ENCODE measurements around the gene IFNA17.
"Not testable (repeated sequence)": the region's sequence is repeated elsewhere in the genome, so short reads cannot be mapped to it uniquely, and the experiment has no call there.

IFNA17 gene

GRCh38 chr9:21252721-21253547 lies 24.9 kb upstream of the IFNA17 start:
- TF ChIP-seq CTCF (IDR thresholded peaks at IDR 0.05; ENCODE audit: borderline replicate concordance, control extremely low read depth, extremely low read depth, insufficient read depth, missing control alignments), result peak; percentile 25
- DNase-seq (ENCODE audit: low spot score), result peak; percentile 22
- in situ Hi-C loops (cut with MboI; ENCODE audit: low sequenced_read_pairs, unreplicated experiment), result no loop called here

GRCh38 chr9:21251638-21252037 lies 23.6 kb upstream of the IFNA17 start:
- DNase-seq (ENCODE audit: low spot score), result no peak
- in situ Hi-C loops (cut with MboI; ENCODE audit: low sequenced_read_pairs, unreplicated experiment), result no loop called here
- no peak for TF ChIP-seq CTCF (IDR thresholded peaks at IDR 0.05; ENCODE audit: borderline replicate concordance, control extremely low read depth, extremely low read depth, insufficient read depth, missing control alignments)

GRCh38 chr9:21251190-21251589 lies 23.2 kb upstream of the IFNA17 start:
- TF ChIP-seq CTCF (IDR thresholded peaks at IDR 0.05; ENCODE audit: borderline replicate concordance, control extremely low read depth, extremely low read depth, insufficient read depth, missing control alignments), result no peak
- DNase-seq (ENCODE audit: low spot score), result no peak
- in situ Hi-C loops (cut with MboI; ENCODE audit: low sequenced_read_pairs, unreplicated experiment), result no loop called here

GRCh38 chr9:21244836-21245235 lies 16.8 kb upstream of the IFNA17 start:
- DNase-seq (ENCODE audit: low spot score), result no peak
- no peak for TF ChIP-seq CTCF (IDR thresholded peaks at IDR 0.05; ENCODE audit: borderline replicate concordance, control extremely low read depth, extremely low read depth, insufficient read depth, missing control alignments)
- in situ Hi-C loops (cut with MboI; ENCODE audit: low sequenced_read_pairs, unreplicated experiment), result loop anchor here (25.0 kb wide), 1 partner anchor 542 kb away; no protein-coding TSS in a partner anchor

- DNase-seq (ENCODE audit: low spot score), result no peak
- in situ Hi-C loops (cut with MboI; ENCODE audit: low sequenced_read_pairs, unreplicated experiment), result loop anchor here (25.0 kb wide), 1 partner anchor 547 kb away; no protein-coding TSS in a partner anchor
- no peak for TF ChIP-seq CTCF (IDR thresholded peaks at IDR 0.05; ENCODE audit: borderline replicate concordance, control extremely low read depth, extremely low read depth, insufficient read depth, missing control alignments)
These were observed 11.9 kb upstream of the IFNA17 start, which contains the start of gene IFNA14 for GRCh38 chr9:21239911-21240310. TSS of gene IFNA14 (minus strand) at chr9:21240005. CDS start at chr9:21239935, 70 bp downstream.

- DNase-seq (ENCODE audit: low spot score), result not testable (repeated sequence)
- in situ Hi-C loops (cut with MboI; ENCODE audit: low sequenced_read_pairs, unreplicated experiment), result loop anchor here (25.0 kb wide), 1 partner anchor 551 kb away; no protein-coding TSS in a partner anchor
These were observed 8.3 kb upstream of the IFNA17 start for GRCh38 chr9:21236360-21236714.
